OCI-LY3 (cell line): ENCODE results near the gene EFNA2.

Experiments used
- H2AFZ ChIP-seq: fragments of 200-600, 300-600 bp; shearing (Covaris generic); 2 replicates; pipeline ENCODE4 v1.6.0; 2014; ENCODE audit warnings: antibody characterized with exemption, low read depth, low read length
- H3K27ac ChIP-seq: fragments of 200-600, 300-600 bp; sonication (generic); 2 replicates; pipeline ENCODE4 v1.5.1; 2014; ENCODE audit warnings: mild to moderate bottlenecking, low read length, moderate library complexity, mixed read lengths
- H3K27me3 ChIP-seq: fragments of 200-600, 300-600 bp; sonication (generic); 2 replicates; pipeline ENCODE4 v1.6.1; 2014; ENCODE audit warnings: low read depth, low read length, mixed read lengths
- H3K36me3 ChIP-seq: fragments of 200-600, 300-600 bp; sonication (generic); replicated peaks from 2 replicates; pipeline ENCODE3; 2014; ENCODE audit warnings: low read depth, low read length, mixed read lengths
- H3K4me1 ChIP-seq: fragments of 300-600, 200-600 bp; sonication (generic); 2 replicates; pipeline ENCODE4 v1.6.1; 2014; ENCODE audit warnings: low read length, mixed read lengths
- H3K4me2 ChIP-seq: fragments of 200-600, 300-600 bp; sonication (generic); 2 replicates; pipeline ENCODE4 v1.6.1; 2014; ENCODE audit warnings: low read length, mixed read lengths
- H3K4me3 ChIP-seq: fragments of 300-600, 200-600 bp; sonication (generic); 2 replicates; pipeline ENCODE4 v1.5.1; 2014; ENCODE audit warnings: antibody characterized with exemption, mild to moderate bottlenecking, low read length, moderate library complexity
- H3K79me2 ChIP-seq: fragments of 300-600, 200-600 bp; shearing (Covaris generic); 2 replicates; pipeline ENCODE4 v1.6.1; 2014; ENCODE audit warnings: mild to moderate bottlenecking, low read length, mixed read lengths
- H3K9ac ChIP-seq: fragments of 300-600, 200-600 bp; shearing (Covaris generic); 2 replicates; pipeline ENCODE4 v1.6.0; 2014; ENCODE audit warnings: mild to moderate bottlenecking, low read length, moderate library complexity
- H3K9me3 ChIP-seq: fragments of 200-600, 300-600 bp; shearing (Covaris generic); 2 replicates; pipeline ENCODE4 v1.6.1; 2014; ENCODE audit warnings: low read length, mixed read lengths; ENCODE audit not compliant: insufficient read depth
- H4K20me1 ChIP-seq: fragments of 200-600, 300-600 bp; sonication (generic); 2 replicates; pipeline ENCODE4 v1.6.1; 2016; ENCODE audit warnings: low read length, mixed read lengths; ENCODE audit not compliant: insufficient read depth
- CTCF ChIP-seq: fragments of 200-600, 300-600 bp; sonication (generic); IDR thresholded peaks from 2 replicates; pipeline ENCODE4 v1.5.1; 2014; ENCODE audit warnings: antibody characterized with exemption, low read length, low read depth
- EZH2phosphoT487 ChIP-seq: fragments of 200-600 bp; shearing (Covaris generic); IDR thresholded peaks from 2 replicates; pipeline ENCODE4 v1.6.1; 2018; ENCODE audit warnings: antibody characterized with exemption, mixed run types, low read depth

The EFNA2 gene

GRCh38 chr19:1296575-1297271 is 11.1 kb downstream of the EFNA2 start:
- no peak for TF ChIP-seq EZH2phosphoT487
- TF ChIP-seq CTCF = no peak
- Histone ChIP-seq H3K9me3 (no peaks in the 10 kb centered on the region), H3K27me3 (peaks cover 17% of the 10 kb centered on the region), H3K9ac (no peak overlapping the region), H3K27ac (no peak overlapping the region), H3K79me2 (no peaks in the 10 kb centered on the region), H3K4me1 (peaks cover 14% of the 10 kb centered on the region), H3K36me3 (no peaks in the 10 kb centered on the region), H4K20me1 (no peaks in the 10 kb centered on the region), H3K4me2 (no peak overlapping the region), H3K4me3 (no peak overlapping the region), H2AFZ (no peak overlapping the region)

- no peaks in the 10 kb centered on the region; the same call in 1 of the 2 replicates for H3K4me1 ChIP-seq
- H2AFZ ChIP-seq = no peak overlapping the region
- no peak for TF ChIP-seq EZH2phosphoT487
- TF ChIP-seq CTCF = no peak
- H3K27me3 ChIP-seq = peaks cover 15% of the 10 kb centered on the region
- H3K4me3 ChIP-seq = no peak overlapping the region
- no peak overlapping the region for H3K9ac ChIP-seq
- H3K4me2 ChIP-seq = no peak overlapping the region
- H3K79me2 ChIP-seq = no peaks in the 10 kb centered on the region
- H3K36me3 ChIP-seq = no peaks in the 10 kb centered on the region
- H3K9me3 ChIP-seq = no peaks in the 10 kb centered on the region
- no peak overlapping the region for H3K27ac ChIP-seq
- H4K20me1 ChIP-seq = no peaks in the 10 kb centered on the region
These were observed 12.6 kb downstream of the EFNA2 start for GRCh38 chr19:1298235-1298634.

GRCh38 chr19:1299801-1300200 is 14.1 kb downstream of the EFNA2 start:
- Histone ChIP-seq H3K4me3 (no peak overlapping the region), H3K9ac (no peak overlapping the region), H3K4me1 (no peaks in the 10 kb centered on the region), H3K36me3 (no peaks in the 10 kb centered on the region), H3K4me2 (no peak overlapping the region), H2AFZ (no peak overlapping the region), H3K9me3 (no peaks in the 10 kb centered on the region), H3K27me3 (peaks cover 3% of the 10 kb centered on the region; the same call in 1 of the 2 replicates), H4K20me1 (no peaks in the 10 kb centered on the region), H3K27ac (no peak overlapping the region), H3K79me2 (no peaks in the 10 kb centered on the region)
- TF ChIP-seq EZH2phosphoT487 (no peak), CTCF (no peak)

GRCh38 chr19:1300744-1301490 is 15.2 kb downstream of the EFNA2 start:
- H3K4me2 ChIP-seq = no peak overlapping the region
- H3K9ac ChIP-seq = no peak overlapping the region
- H3K27me3 ChIP-seq = 0 out of 2 replicates have a peak, but pooled peaks cover 3% of the 10 kb centered on the region

More at GRCh38 chr19:1300744-1301490, 15.2 kb downstream of the EFNA2 start:
- Histone ChIP-seq H3K79me2 (no peaks in the 10 kb centered on the region), H4K20me1 (no peaks in the 10 kb centered on the region), H3K4me3 (no peak overlapping the region), H3K27ac (no peak overlapping the region), H2AFZ (no peak overlapping the region), H3K36me3 (no peaks in the 10 kb centered on the region), H3K4me1 (no peaks in the 10 kb centered on the region), H3K9me3 (no peaks in the 10 kb centered on the region)
- TF ChIP-seq CTCF (no peak), EZH2phosphoT487 (no peak)
